ENCODE results near the gene GRM7. TPM values are rescaled to one million over a fixed set of nuclear protein-coding genes. Genes with fewer than 3 reads are reported as not detected.

GRM7 gene
- total RNA-seq, 2 experiments from 2014 or later, result not detected

DNA sequence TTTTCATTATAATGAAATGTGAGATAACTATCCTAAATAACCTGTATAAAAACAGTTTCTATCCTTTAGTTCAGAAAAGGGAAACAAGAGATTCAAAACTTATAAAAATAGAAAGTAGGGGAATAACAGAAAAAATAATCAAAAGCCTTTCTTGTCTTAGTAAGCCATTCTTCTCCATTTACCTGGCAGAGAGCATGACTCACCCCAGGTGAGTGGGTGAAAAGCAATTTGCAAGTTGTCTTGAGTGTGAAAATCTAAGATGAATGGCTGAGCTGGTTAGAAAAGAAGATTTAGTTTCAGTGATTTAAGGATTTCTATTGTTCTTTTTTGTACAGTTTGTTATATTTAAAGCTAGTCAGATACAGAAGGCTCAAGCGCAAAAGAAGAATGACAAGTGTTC, 702.0 kb downstream of the GRM7 start:
- Mint-ChIP-seq H3K36me3 (ENCODE audit: low read depth) (no peaks in the 10 kb centered on the region), H3K4me1 (ENCODE audit: low read depth) (no peaks in the 10 kb centered on the region), H3K4me3 (no peak overlapping the region), H3K27me3 (no peaks in the 10 kb centered on the region), H3K9me3 (no peaks in the 10 kb centered on the region), H3K27ac (no peak overlapping the region)
- H3K27me3 ChIP-seq (ENCODE audit: control insufficient read depth in 1 of 2, insufficient read depth in 2 of 2, low read length in 2 of 2), result no peaks in the 10 kb centered on the region
- CTCF ChIA-PET, result no interaction called here
- TF ChIP-seq, protein P1, sequence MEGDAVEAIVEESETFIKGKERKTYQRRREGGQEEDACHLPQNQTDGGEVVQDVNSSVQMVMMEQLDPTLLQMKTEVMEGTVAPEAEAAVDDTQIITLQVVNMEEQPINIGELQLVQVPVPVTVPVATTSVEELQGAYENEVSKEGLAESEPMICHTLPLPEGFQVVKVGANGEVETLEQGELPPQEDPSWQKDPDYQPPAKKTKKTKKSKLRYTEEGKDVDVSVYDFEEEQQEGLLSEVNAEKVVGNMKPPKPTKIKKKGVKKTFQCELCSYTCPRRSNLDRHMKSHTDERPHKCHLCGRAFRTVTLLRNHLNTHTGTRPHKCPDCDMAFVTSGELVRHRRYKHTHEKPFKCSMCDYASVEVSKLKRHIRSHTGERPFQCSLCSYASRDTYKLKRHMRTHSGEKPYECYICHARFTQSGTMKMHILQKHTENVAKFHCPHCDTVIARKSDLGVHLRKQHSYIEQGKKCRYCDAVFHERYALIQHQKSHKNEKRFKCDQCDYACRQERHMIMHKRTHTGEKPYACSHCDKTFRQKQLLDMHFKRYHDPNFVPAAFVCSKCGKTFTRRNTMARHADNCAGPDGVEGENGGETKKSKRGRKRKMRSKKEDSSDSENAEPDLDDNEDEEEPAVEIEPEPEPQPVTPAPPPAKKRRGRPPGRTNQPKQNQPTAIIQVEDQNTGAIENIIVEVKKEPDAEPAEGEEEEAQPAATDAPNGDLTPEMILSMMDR (IDR thresholded peaks at IDR 0.05), result no peak
- POLR2A ChIA-PET, result no interaction called here
- intact Hi-C loops (cut with DNase I, micrococcal nuclease), result no loop called here
- DNase-seq (no peak), ATAC-seq (ENCODE audit: poor library complexity) (no peak)
- H3K4me3 ChIP-seq (ENCODE audit: low read length), result no peak overlapping the region
- H3K27ac ChIP-seq (ENCODE audit: low read depth in 1 of 2, low read length in 2 of 2), result no peak overlapping the region
- no peaks in the 10 kb centered on the region for H3K4me1 ChIP-seq (ENCODE audit: insufficient read depth, low read length)
- H3K9me3 ChIP-seq (ENCODE audit: control insufficient read depth in 1 of 2, insufficient read depth in 1 of 2, low read length in 2 of 2), result no peaks in the 10 kb centered on the region
- H3K36me3 ChIP-seq (ENCODE audit: insufficient read depth, low read length), result no peaks in the 10 kb centered on the region

DNA sequence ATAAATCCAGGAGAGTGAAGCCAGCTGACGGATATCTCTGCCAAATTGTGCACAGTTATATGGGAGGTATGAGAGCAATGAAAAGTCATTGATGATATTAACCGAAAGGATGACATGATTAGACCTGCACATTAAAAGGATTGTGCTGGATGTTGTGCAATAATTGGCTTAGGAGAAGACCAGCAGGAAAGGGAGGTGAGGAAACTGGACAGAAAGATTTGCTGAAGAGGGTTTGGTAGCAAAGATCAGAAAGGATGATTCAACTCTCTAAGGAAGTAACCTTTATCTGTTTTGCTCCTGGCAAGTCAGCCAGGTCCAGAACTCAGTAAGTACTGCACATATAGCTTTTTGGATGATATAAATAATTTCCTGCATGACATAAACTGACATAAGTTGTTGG, 704.7 kb downstream of the GRM7 start:
- ATAC-seq (ENCODE audit: poor library complexity) (no peak), DNase-seq (no peak)
- Histone ChIP-seq H3K27ac (ENCODE audit: low read depth in 1 of 2, low read length in 2 of 2) (no peak overlapping the region), H3K9me3 (ENCODE audit: control insufficient read depth in 1 of 2, insufficient read depth in 1 of 2, low read length in 2 of 2) (peaks cover 0 to 8% of the 10 kb centered on the region in 2 experiments), H3K4me3 (ENCODE audit: low read length) (no peak overlapping the region), H3K4me1 (ENCODE audit: insufficient read depth, low read length) (no peaks in the 10 kb centered on the region), H3K36me3 (ENCODE audit: insufficient read depth, low read length) (no peaks in the 10 kb centered on the region), H3K27me3 (ENCODE audit: control insufficient read depth in 1 of 2, insufficient read depth in 2 of 2, low read length in 2 of 2) (no peaks in the 10 kb centered on the region)
- Mint-ChIP-seq H3K4me1 (ENCODE audit: low read depth) (no peaks in the 10 kb centered on the region), H3K27ac (no peak overlapping the region), H3K4me3 (no peak overlapping the region), H3K36me3 (ENCODE audit: low read depth) (no peaks in the 10 kb centered on the region), H3K9me3 (no peaks in the 10 kb centered on the region), H3K27me3 (no peaks in the 10 kb centered on the region)
- TF ChIP-seq, protein P1 (IDR thresholded peaks at IDR 0.05), result no peak
- ChIA-PET POLR2A (no interaction called here), CTCF (no interaction called here)
- intact Hi-C loops (cut with DNase I, micrococcal nuclease), result no loop called here

DNA sequence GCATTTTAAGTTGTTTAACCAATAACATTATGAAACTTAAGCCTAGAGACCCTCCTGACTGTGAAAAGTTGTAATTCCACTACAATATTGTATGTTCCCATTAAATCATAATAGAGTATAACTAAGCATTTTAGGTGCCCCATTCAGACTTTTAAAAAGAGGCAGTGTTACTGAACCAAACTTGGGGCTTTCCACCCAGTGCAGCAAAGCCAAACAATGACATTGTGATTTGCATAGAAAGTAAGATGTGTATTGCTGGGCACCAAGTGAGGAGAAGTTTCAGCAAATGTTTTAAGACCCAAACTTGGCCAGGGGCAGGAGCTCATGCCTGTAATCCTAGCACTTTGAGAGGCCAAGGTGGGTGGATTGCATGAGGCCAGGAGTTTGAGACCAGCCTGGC, 706.2 kb downstream of the GRM7 start:
- Histone ChIP-seq H3K36me3 (ENCODE audit: insufficient read depth, low read length) (no peaks in the 10 kb centered on the region), H3K4me1 (ENCODE audit: insufficient read depth, low read length) (no peaks in the 10 kb centered on the region), H3K4me3 (ENCODE audit: low read length) (no peak overlapping the region), H3K27ac (ENCODE audit: low read depth in 1 of 2, low read length in 2 of 2) (no peak overlapping the region), H3K9me3 (ENCODE audit: control insufficient read depth in 1 of 2, insufficient read depth in 1 of 2, low read length in 2 of 2) (peaks cover 4 to 8% of the 10 kb centered on the region in 2 experiments), H3K27me3 (ENCODE audit: control insufficient read depth in 1 of 2, insufficient read depth in 2 of 2, low read length in 2 of 2) (no peaks in the 10 kb centered on the region)
- CTCF ChIA-PET, result no interaction called here
- POLR2A ChIA-PET, result no interaction called here
- Mint-ChIP-seq H3K36me3 (ENCODE audit: low read depth) (no peaks in the 10 kb centered on the region), H3K9me3 (peaks cover 6% of the 10 kb centered on the region), H3K4me1 (ENCODE audit: low read depth) (no peaks in the 10 kb centered on the region), H3K27me3 (no peaks in the 10 kb centered on the region), H3K4me3 (no peak overlapping the region), H3K27ac (no peak overlapping the region)
- DNase-seq, result no peak
- intact Hi-C loops (cut with DNase I, micrococcal nuclease), result no loop called here
- ATAC-seq (ENCODE audit: poor library complexity), result no peak
- TF ChIP-seq, protein P1 (IDR thresholded peaks at IDR 0.05), result no peak
